HEK293 (cell line): ENCODE data around the gene FIGNL1.

Experiments used
- CTCF ChIA-PET: fragments of 350-600 bp; formaldehyde crosslinking; extraction: SDS; loops from one replicate; lab custom pipeline; 2021; ENCODE audit warnings: antibody characterized with exemption; lab: Yijun Ruan, JAX
- POLR2A ChIA-PET: fragments of 300-600 bp; formaldehyde crosslinking; extraction: SDS; loops from one replicate; lab custom pipeline; 2020; ENCODE audit warnings: antibody characterized with exemption, inconsistent platforms; lab: Yijun Ruan, JAX
- H3K27ac ChIP-seq: fragments of 200-500 bp; sonication (Bioruptor generic); 2 replicates; pipeline ENCODE4 v1.5.1; 2014; ENCODE audit warnings: low read depth, low read length, control low read depth, inconsistent platforms; ENCODE audit errors: extremely low read depth
- H3K36me3 ChIP-seq, 2 experiments: fragments of 200-500 bp in 1 of 2; sonication (Bioruptor generic) in 1 of 2; 1 replicate in 1 of 2; 2 replicates in 1 of 2; pipeline ENCODE4 v1.5.1; 2014 to 2017; ENCODE audit warnings: inconsistent platforms in 2 of 2, low read length in 2 of 2; ENCODE audit not compliant: control insufficient read depth in 2 of 2, insufficient read depth in 1 of 2
- H3K4me1 ChIP-seq: fragments of 200-500 bp; sonication (Bioruptor generic); 2 replicates; pipeline ENCODE4 v1.5.1; 2014; ENCODE audit warnings: mild to moderate bottlenecking, low read length, inconsistent platforms; ENCODE audit not compliant: control insufficient read depth, insufficient read depth
- H3K4me3 ChIP-seq: 2 replicates; pipeline ENCODE4 v1.5.1; 2011; ENCODE audit warnings: low read depth, mild to moderate bottlenecking, control low read depth, low read length, moderate library complexity
- H3K9me3 ChIP-seq: fragments of 200-500 bp; sonication (Bioruptor generic); 2 replicates; pipeline ENCODE4 v1.5.1; 2014; ENCODE audit warnings: low read depth, low read length, inconsistent platforms; ENCODE audit not compliant: control insufficient read depth, insufficient read depth
- BCL11A ChIP-seq: fragments of 450-650 bp; formaldehyde crosslinking; IDR thresholded peaks from 2 replicates; pipeline ENCODE4 v1.5.1; 2016; ENCODE audit warnings: low read depth, missing biosample characterization, missing genetic modification characterization
- EGR2 ChIP-seq: fragments of 450-650 bp; formaldehyde crosslinking; IDR thresholded peaks from 2 replicates; pipeline ENCODE4 v1.5.1; 2016; ENCODE audit warnings: low read depth, missing biosample characterization, missing genetic modification characterization
- GFI1B ChIP-seq: fragments of 450-650 bp; formaldehyde crosslinking; IDR thresholded peaks from 2 replicates; pipeline ENCODE4 v1.5.1; 2016; ENCODE audit warnings: missing biosample characterization, missing genetic modification characterization
- HOXA7 ChIP-seq: sonication (generic); formaldehyde crosslinking; IDR thresholded peaks from 2 replicates; pipeline ENCODE4 v1.8.1; 2022; ENCODE audit warnings: missing genetic modification reagents, borderline replicate concordance
- MYNN ChIP-seq: fragments of 450-650 bp; formaldehyde crosslinking; IDR thresholded peaks from 2 replicates; pipeline ENCODE4 v1.5.1; 2016; ENCODE audit warnings: missing biosample characterization, missing genetic modification characterization, borderline replicate concordance
- OVOL3 ChIP-seq: fragments of 450-650 bp; formaldehyde crosslinking; IDR thresholded peaks from 2 replicates; pipeline ENCODE4 v1.5.1; 2016; ENCODE audit warnings: missing biosample characterization, missing genetic modification characterization
- RBAK ChIP-seq: fragments of 450-650 bp; formaldehyde crosslinking; IDR thresholded peaks from 2 replicates; pipeline ENCODE4 v1.5.1; 2016; ENCODE audit warnings: missing biosample characterization, missing genetic modification characterization
- ZBTB20 ChIP-seq: fragments of 450-650 bp; formaldehyde crosslinking; IDR thresholded peaks from 2 replicates; pipeline ENCODE4 v1.5.1; 2016; ENCODE audit warnings: missing biosample characterization, missing genetic modification characterization
- ZNF544 ChIP-seq: fragments of 450-650 bp; formaldehyde crosslinking; IDR thresholded peaks from 2 replicates; pipeline ENCODE4 v1.5.0; 2017; ENCODE audit warnings: missing biosample characterization, missing genetic modification characterization
- ZNF626 ChIP-seq: fragments of 450-650 bp; sonication (Bioruptor Pico); formaldehyde crosslinking; IDR thresholded peaks from 2 replicates; pipeline ENCODE4 v1.5.1; 2018; ENCODE audit warnings: missing biosample characterization, missing genetic modification characterization, inconsistent platforms
- ZNF658 ChIP-seq: fragments of 450-650 bp; formaldehyde crosslinking; IDR thresholded peaks from 2 replicates; pipeline ENCODE4; 2016; ENCODE audit warnings: missing biosample characterization, missing genetic modification characterization
- ZNF785 ChIP-seq: fragments of 450-650 bp; formaldehyde crosslinking; IDR thresholded peaks from 2 replicates; pipeline ENCODE4 v1.5.1; 2016; ENCODE audit warnings: missing biosample characterization, missing genetic modification characterization
- ZSCAN23 ChIP-seq: fragments of 450-650 bp; formaldehyde crosslinking; IDR thresholded peaks from 2 replicates; pipeline ENCODE4 v1.5.1; 2016; ENCODE audit warnings: missing biosample characterization, missing genetic modification characterization
- ZXDB ChIP-seq: fragments of 450-650 bp; formaldehyde crosslinking; IDR thresholded peaks from 2 replicates; pipeline ENCODE4 v1.5.1; 2016; ENCODE audit warnings: missing biosample characterization, missing genetic modification characterization
- TF ChIP-seq, protein P1 (sequence below): fragments of 450-650 bp; formaldehyde crosslinking; IDR thresholded peaks from 2 replicates; pipeline ENCODE4 v1.5.1; 2016; ENCODE audit warnings: missing biosample characterization, missing genetic modification characterization, low read depth
- TF ChIP-seq, protein P2 (sequence below): fragments of 450-650 bp; formaldehyde crosslinking; IDR thresholded peaks from 2 replicates; pipeline ENCODE4; 2016; ENCODE audit warnings: missing biosample characterization, missing genetic modification characterization
- TF ChIP-seq, protein P3 (sequence below): fragments of 450-650 bp; formaldehyde crosslinking; IDR thresholded peaks from 2 replicates; pipeline ENCODE4 v1.5.1; 2016; ENCODE audit warnings: missing biosample characterization, missing genetic modification characterization
- TF ChIP-seq, protein P4 (sequence below): fragments of 450-650 bp; formaldehyde crosslinking; IDR thresholded peaks from 2 replicates; pipeline ENCODE4 v1.5.0; 2017; ENCODE audit warnings: missing biosample characterization, missing genetic modification characterization, borderline replicate concordance
- TF ChIP-seq, protein P5 (sequence below): fragments of 450-650 bp; formaldehyde crosslinking; IDR thresholded peaks from 2 replicates; pipeline ENCODE4 v1.5.1; 2016; ENCODE audit warnings: missing biosample characterization, missing genetic modification characterization

Gene FIGNL1

DNA sequence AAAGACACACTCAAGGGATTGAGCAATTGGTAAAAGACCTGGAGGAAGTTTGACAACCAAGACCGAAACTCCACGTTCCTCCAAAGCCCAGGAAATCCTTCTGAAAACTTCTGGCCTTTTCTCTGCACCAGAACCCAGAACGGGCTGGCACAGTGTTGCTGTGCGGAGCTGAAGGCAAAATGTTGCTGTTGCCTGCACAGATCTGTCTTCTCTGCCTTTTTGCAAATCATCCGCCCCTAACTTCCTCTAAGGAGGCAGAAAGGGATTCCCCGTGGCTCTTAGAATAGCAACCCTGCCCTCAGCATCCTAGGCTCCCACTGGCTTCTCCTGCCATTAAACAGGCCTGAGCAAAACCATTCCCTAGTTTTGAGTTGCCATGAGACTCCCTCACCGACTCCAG is 44.9 kb downstream of the FIGNL1 start (continued):
- TF ChIP-seq, protein P1, sequence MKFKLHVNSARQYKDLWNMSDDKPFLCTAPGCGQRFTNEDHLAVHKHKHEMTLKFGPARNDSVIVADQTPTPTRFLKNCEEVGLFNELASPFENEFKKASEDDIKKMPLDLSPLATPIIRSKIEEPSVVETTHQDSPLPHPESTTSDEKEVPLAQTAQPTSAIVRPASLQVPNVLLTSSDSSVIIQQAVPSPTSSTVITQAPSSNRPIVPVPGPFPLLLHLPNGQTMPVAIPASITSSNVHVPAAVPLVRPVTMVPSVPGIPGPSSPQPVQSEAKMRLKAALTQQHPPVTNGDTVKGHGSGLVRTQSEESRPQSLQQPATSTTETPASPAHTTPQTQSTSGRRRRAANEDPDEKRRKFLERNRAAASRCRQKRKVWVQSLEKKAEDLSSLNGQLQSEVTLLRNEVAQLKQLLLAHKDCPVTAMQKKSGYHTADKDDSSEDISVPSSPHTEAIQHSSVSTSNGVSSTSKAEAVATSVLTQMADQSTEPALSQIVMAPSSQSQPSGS (tag by site-specific recombination): no peak
- no peak for TF ChIP-seq ZNF626 (tag by site-specific recombination)
- TF ChIP-seq, protein P2, sequence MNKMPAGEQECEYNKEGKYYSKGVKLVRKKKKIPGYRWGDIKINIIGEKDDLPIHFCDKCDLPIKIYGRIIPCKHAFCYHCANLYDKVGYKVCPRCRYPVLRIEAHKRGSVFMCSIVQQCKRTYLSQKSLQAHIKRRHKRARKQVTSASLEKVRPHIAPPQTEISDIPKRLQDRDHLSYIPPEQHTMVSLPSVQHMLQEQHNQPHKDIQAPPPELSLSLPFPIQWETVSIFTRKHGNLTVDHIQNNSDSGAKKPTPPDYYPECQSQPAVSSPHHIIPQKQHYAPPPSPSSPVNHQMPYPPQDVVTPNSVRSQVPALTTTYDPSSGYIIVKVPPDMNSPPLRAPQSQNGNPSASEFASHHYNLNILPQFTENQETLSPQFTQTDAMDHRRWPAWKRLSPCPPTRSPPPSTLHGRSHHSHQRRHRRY (tag by site-specific recombination): no peak
- TF ChIP-seq GFI1B (tag by site-specific recombination): no peak
- no peak for TF ChIP-seq BCL11A (tag by site-specific recombination)
- TF ChIP-seq RBAK (tag by site-specific recombination): no peak

DNA sequence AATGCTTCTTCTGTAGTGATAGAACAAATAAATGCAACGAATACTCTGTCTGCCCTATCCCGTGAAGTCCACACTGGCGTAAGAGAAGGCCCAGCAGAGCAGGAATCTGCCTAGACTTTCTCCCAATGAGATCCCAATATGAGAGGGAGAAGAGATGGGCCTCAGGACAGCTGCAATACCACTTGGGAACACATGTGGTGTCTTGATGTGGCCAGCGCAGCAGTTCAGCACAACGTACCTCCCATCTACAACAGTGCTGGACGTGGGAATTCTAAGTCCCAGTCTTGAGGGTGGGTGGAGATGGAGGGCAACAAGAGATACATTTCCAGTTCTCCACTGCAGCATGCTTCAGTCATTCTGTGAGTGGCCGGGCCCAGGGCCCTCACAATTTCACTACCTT is 45.8 kb downstream of the FIGNL1 start:
- H3K36me3 ChIP-seq: no peaks in the 10 kb centered on the region
- H3K4me1 ChIP-seq: no peaks in the 10 kb centered on the region
- no peak overlapping the region for H3K4me3 ChIP-seq
- POLR2A ChIA-PET: no interaction called here
- H3K27ac ChIP-seq: no peak overlapping the region
- CTCF ChIA-PET: interaction anchor here (0.6 to 2.1 kb wide), 2 partner anchors 14 to 262 kb away, joined by 4 to 6 read pairs; no protein-coding TSS in a partner anchor
- TF ChIP-seq ZNF544 (tag by site-specific recombination) (no peak), ZXDB (tag by site-specific recombination) (no peak), OVOL3 (tag by site-specific recombination) (no peak), ZBTB20 (no peak), ZSCAN23 (tag by site-specific recombination) (no peak), EGR2 (tag by site-specific recombination) (no peak), ZNF785 (tag by site-specific recombination) (no peak), ZNF658 (tag by site-specific recombination) (no peak), MYNN (tag by site-specific recombination) (no peak), HOXA7 (CRISPR knock-in tag) (no peak)
- TF ChIP-seq, protein P3, sequence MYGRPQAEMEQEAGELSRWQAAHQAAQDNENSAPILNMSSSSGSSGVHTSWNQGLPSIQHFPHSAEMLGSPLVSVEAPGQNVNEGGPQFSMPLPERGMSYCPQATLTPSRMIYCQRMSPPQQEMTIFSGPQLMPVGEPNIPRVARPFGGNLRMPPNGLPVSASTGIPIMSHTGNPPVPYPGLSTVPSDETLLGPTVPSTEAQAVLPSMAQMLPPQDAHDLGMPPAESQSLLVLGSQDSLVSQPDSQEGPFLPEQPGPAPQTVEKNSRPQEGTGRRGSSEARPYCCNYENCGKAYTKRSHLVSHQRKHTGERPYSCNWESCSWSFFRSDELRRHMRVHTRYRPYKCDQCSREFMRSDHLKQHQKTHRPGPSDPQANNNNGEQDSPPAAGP (tag by site-specific recombination): no peak
- TF ChIP-seq, protein P4, sequence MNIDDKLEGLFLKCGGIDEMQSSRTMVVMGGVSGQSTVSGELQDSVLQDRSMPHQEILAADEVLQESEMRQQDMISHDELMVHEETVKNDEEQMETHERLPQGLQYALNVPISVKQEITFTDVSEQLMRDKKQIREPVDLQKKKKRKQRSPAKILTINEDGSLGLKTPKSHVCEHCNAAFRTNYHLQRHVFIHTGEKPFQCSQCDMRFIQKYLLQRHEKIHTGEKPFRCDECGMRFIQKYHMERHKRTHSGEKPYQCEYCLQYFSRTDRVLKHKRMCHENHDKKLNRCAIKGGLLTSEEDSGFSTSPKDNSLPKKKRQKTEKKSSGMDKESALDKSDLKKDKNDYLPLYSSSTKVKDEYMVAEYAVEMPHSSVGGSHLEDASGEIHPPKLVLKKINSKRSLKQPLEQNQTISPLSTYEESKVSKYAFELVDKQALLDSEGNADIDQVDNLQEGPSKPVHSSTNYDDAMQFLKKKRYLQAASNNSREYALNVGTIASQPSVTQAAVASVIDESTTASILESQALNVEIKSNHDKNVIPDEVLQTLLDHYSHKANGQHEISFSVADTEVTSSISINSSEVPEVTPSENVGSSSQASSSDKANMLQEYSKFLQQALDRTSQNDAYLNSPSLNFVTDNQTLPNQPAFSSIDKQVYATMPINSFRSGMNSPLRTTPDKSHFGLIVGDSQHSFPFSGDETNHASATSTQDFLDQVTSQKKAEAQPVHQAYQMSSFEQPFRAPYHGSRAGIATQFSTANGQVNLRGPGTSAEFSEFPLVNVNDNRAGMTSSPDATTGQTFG: no peak
- TF ChIP-seq, protein P5, sequence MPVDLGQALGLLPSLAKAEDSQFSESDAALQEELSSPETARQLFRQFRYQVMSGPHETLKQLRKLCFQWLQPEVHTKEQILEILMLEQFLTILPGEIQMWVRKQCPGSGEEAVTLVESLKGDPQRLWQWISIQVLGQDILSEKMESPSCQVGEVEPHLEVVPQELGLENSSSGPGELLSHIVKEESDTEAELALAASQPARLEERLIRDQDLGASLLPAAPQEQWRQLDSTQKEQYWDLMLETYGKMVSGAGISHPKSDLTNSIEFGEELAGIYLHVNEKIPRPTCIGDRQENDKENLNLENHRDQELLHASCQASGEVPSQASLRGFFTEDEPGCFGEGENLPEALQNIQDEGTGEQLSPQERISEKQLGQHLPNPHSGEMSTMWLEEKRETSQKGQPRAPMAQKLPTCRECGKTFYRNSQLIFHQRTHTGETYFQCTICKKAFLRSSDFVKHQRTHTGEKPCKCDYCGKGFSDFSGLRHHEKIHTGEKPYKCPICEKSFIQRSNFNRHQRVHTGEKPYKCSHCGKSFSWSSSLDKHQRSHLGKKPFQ (tag by site-specific recombination): no peak
- no peaks in the 10 kb centered on the region for H3K9me3 ChIP-seq
